ENCODE results near the gene SART1. TPM values are rescaled to one million over a fixed set of nuclear protein-coding genes. Genes with fewer than 3 reads are reported as not detected.

SART1 gene
- total and polyA plus RNA-seq, 12 donors = 16.9 to 351 (median 31.6) TPM

GRCh38 chr11:65915821-65916251 is 45.7 kb upstream of the SART1 start:
- H3K9me3 ChIP-seq (replicated peaks in 1 of 3) = no peaks in the 10 kb centered on the region
- H3K27me3 ChIP-seq = no peaks in the 10 kb centered on the region
- intact Hi-C loops (cut with DNase I) = no loop called here
- peak; percentile 90 to 99 (median 96) for DNase-seq
- no peak overlapping the region for H3K4me3 ChIP-seq
- peaks cover 35 to 52% of the 10 kb centered on the region in 2 donors for H3K4me1 ChIP-seq (replicated peaks in 1 of 2)
- H3K36me3 ChIP-seq (replicated peaks in 1 of 2) = peaks cover 0 to 4% of the 10 kb centered on the region in 2 donors
- WGBS, 4 donors = 10 to 29% (median 15%) methylated on average over 2 to 13 of the region's 13 CpGs
- TF ChIP-seq CTCF (IDR thresholded peaks at IDR 0.05) (no peak), POLR2A (IDR thresholded peaks at IDR 0.05) (peak in 1 of 2 donors; percentile 69)
- H3K27ac ChIP-seq = peak overlapping the region; percentile 19 to 95 (median 86)

DNA sequence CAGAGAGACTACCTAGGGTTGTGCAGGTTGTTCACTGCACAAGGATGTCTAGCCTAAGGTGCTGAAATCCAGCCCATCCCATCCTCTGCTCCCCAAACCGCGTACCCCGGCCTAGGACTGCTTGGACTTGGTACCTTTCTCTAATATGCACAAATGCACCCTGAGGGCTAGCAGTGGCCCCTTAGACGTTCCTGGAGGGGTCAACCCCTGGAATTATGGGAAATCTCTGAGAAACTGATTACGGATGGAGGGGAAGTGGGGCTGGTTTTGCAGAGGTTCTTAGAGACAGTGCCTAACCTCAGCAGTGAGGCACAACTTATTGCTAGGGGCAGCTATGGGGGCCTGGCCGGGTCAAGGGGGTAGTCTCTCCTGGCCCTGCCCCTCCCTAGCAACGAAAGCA is 45.1 kb upstream of the SART1 start:
- intact Hi-C loops (cut with DNase I) = no loop called here
- 72 to 82% (median 75%) methylated on average over 5 to 7 of the region's 7 CpGs for WGBS, 4 donors
- Histone ChIP-seq H3K9me3 (replicated peaks in 1 of 3) (no peaks in the 10 kb centered on the region), H3K36me3 (replicated peaks in 1 of 2) (peaks cover 0 to 5% of the 10 kb centered on the region in 2 donors), H3K4me3 (no peak overlapping the region), H3K4me1 (replicated peaks in 1 of 2) (peaks cover 35 to 54% of the 10 kb centered on the region in 2 donors), H3K27ac (peak overlapping the region; percentile 19 to 95 (median 86)), H3K27me3 (no peaks in the 10 kb centered on the region)
- TF ChIP-seq POLR2A (IDR thresholded peaks at IDR 0.05) (no peak), CTCF (IDR thresholded peaks at IDR 0.05) (no peak)
- DNase-seq = no peak

DNA sequence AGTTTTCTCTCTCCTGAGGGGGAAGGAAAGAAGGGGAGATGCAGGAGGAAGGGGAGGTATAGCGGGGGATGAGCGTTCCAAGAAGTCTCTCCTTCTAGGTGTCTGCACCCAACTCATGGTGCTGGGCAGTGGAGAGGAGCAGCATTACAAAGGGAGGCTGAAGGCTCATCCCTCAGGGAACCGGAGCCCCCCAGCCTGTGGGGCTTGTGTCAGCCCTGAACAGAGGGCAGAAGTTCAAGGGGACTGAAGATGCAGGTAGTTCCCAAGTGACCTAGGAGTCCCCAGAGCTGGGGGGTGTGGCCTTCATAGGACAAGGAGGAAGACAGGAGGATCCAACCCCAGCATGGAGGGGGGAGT is 44.5 kb upstream of the SART1 start:
- Histone ChIP-seq H3K27ac (peak overlapping the region in 2 of 5 donors; percentile 97 to 100), H3K9me3 (replicated peaks in 1 of 3) (no peaks in the 10 kb centered on the region), H3K36me3 (replicated peaks in 1 of 2) (peaks cover 0 to 8% of the 10 kb centered on the region in 2 donors), H3K4me3 (no peak overlapping the region), H3K4me1 (replicated peaks in 1 of 2) (peaks cover 35 to 48% of the 10 kb centered on the region in 2 donors), H3K27me3 (no peaks in the 10 kb centered on the region)
- 88 to 96% (median 94%) methylated on average over 2 to 3 of the region's 3 CpGs for WGBS, 4 donors
- intact Hi-C loops (cut with DNase I) = no loop called here
- no peak for DNase-seq
- TF ChIP-seq CTCF (IDR thresholded peaks at IDR 0.05) = no peak
- no peak for TF ChIP-seq POLR2A (IDR thresholded peaks at IDR 0.05)

- peak overlapping the region in 2 of 4 donors; percentile 94 to 96 for H3K4me3 ChIP-seq
- WGBS, 4 donors = 80 to 84% (median 82%) methylated on average over 19 to 35 of the region's 35 CpGs
- no peaks in the 10 kb centered on the region for H3K27me3 ChIP-seq
- peaks cover 0 to 14% of the 10 kb centered on the region in 2 donors for H3K36me3 ChIP-seq (replicated peaks in 1 of 2)
- peak in 5 of 7 donors; percentile 34 to 61 (median 40) for DNase-seq
- no peaks in the 10 kb centered on the region for H3K9me3 ChIP-seq (replicated peaks in 1 of 3)
- TF ChIP-seq POLR2A (IDR thresholded peaks at IDR 0.05) = no peak
- no peak for TF ChIP-seq CTCF (IDR thresholded peaks at IDR 0.05)
- H3K4me1 ChIP-seq (replicated peaks in 1 of 2) = peaks cover 35 to 47% of the 10 kb centered on the region in 2 donors
- intact Hi-C loops (cut with DNase I) = no loop called here
- peak overlapping the region in 3 of 5 donors; percentile 91 to 100 (median 97) for H3K27ac ChIP-seq
Observed at GRCh38 chr11:65917434-65918210, 43.9 kb upstream of the SART1 start.

Data from adrenal gland (tissue), 12 donors.